ENCODE data around the gene CCDC102A. TPM values are rescaled to one million over a fixed set of nuclear protein-coding genes. Genes with fewer than 3 reads are reported as not detected.

The CCDC102A gene
- polyA plus RNA-seq, 3 donors: not detected

DNA sequence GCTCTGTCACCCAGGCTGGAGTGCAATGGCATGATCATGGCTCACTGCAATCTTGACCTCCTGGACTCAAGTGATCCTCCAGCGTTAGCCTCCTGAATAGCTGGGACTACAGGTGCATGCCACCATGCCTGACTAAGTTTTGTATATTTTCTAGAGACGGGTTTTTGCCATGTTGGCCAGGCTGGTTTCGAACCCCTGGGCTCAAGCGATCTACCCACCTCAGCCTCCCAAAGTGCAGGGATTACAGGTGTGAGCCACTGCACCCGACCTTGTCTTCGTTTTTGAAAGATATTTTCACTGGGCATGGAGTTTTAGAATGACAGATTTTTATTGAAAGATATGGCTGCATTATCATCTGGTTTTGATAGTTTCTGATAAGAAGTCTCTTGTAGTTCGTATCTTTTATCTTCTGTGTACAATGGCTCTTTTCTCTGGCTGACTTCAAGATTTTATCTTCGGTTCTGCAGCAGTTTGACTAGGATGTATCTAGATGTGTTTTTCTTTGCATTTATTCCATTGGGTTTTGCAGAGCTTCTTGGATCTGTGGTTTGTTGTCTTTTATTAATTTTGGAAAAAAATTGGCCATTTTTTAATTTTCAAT is 20.7 kb upstream of the CCDC102A start:
- WGBS (ENCODE audit: insufficient coverage): 93% methylated on average over 3 of the region's 8 CpGs
- no peak overlapping the region for H2AFZ ChIP-seq (ENCODE audit: insufficient read depth, low read depth, low read length, poor library complexity, severe bottlenecking)
- no peak for DNase-seq
- H4K20me1 ChIP-seq (ENCODE audit: insufficient read depth, low read length): no peaks in the 10 kb centered on the region
- no peaks in the 10 kb centered on the region for H3K79me2 ChIP-seq (ENCODE audit: insufficient read depth, low read length)
- H3K4me2 ChIP-seq (replicated peaks; ENCODE audit: extremely low read depth, low read length, poor library complexity, severe bottlenecking): no peak overlapping the region
- H3K36me3 ChIP-seq (replicated peaks in 1 of 2; ENCODE audit: control insufficient read depth in 1 of 2, insufficient read depth in 2 of 2, low read length in 2 of 2): no peaks in the 10 kb centered on the region
- Mint-ChIP-seq H3K4me1 (no peaks in the 10 kb centered on the region), H3K27ac (no peak overlapping the region), H3K36me3 (peaks cover 5 to 21% of the 10 kb centered on the region in 2 donors), H3K9me3 (peaks cover 22 to 46% (median 35%) of the 10 kb centered on the region in 7 donors), H3K27me3 (ENCODE audit: low read depth in 3 of 3) (peaks cover 5 to 26% (median 17%) of the 10 kb centered on the region in 3 donors), H3K4me3 (peak overlapping the region in 1 of 2 donors; percentile 54)
- no peak overlapping the region for H3K4me3 ChIP-seq (replicated peaks in 1 of 3; ENCODE audit: low read depth in 2 of 3, low read length in 3 of 3)
- TF ChIP-seq CTCF (IDR thresholded peaks at IDR 0.05): no peak
- no peak overlapping the region for H3K9ac ChIP-seq (ENCODE audit: insufficient read depth, low read length, poor library complexity, severe bottlenecking)
- H3K27ac ChIP-seq (ENCODE audit: low read depth in 1 of 2, low read length in 2 of 2): no peak overlapping the region
- H3K4me1 ChIP-seq (ENCODE audit: control insufficient read depth in 1 of 2, insufficient read depth in 2 of 2, low read length in 2 of 2): no peaks in the 10 kb centered on the region
- peaks cover 2 to 5% of the 10 kb centered on the region in 2 donors for H3K27me3 ChIP-seq (ENCODE audit: control insufficient read depth in 2 of 2, insufficient read depth in 2 of 2, low read length in 2 of 2)
- intact Hi-C loops (cut with micrococcal nuclease): no loop called here
- peaks cover 26 to 29% of the 10 kb centered on the region in 2 donors for H3K9me3 ChIP-seq (replicated peaks in 1 of 2; ENCODE audit: control insufficient read depth in 1 of 2, insufficient read depth in 1 of 2, low read length in 2 of 2)

DNA sequence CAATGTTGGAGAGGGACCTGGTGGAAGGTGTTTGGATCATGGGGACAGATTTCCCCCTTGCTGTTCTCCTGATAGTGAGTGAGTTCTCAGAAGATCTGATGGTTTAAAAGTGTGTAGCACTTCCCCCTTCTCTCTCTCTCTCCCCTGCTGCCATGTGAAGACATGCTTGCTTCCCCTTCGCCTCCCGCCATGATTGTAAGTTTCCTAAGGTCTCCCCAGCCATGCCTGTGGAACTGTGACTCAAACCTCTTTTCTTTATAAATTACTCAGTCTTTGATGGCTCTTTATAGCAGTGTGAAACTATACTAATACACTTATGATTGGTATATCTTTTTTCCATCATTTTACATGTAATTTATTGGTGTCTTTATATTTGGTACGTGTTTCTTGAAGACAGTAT is 19.5 kb upstream of the CCDC102A start:
- Mint-ChIP-seq H3K4me3 (no peak overlapping the region), H3K9me3 (peaks cover 17 to 40% (median 32%) of the 10 kb centered on the region in 7 donors), H3K4me1 (no peaks in the 10 kb centered on the region), H3K36me3 (peaks cover 8 to 21% of the 10 kb centered on the region in 2 donors), H3K27me3 (ENCODE audit: low read depth in 3 of 3) (peaks cover 2 to 31% (median 17%) of the 10 kb centered on the region in 3 donors), H3K27ac (peak overlapping the region in 1 of 7 donors; percentile 60)
- no peaks in the 10 kb centered on the region for H3K79me2 ChIP-seq (ENCODE audit: insufficient read depth, low read length)
- H4K20me1 ChIP-seq (ENCODE audit: insufficient read depth, low read length): no peaks in the 10 kb centered on the region
- no peak overlapping the region for H3K9ac ChIP-seq (ENCODE audit: insufficient read depth, low read length, poor library complexity, severe bottlenecking)
- H3K36me3 ChIP-seq (replicated peaks in 1 of 2; ENCODE audit: control insufficient read depth in 1 of 2, insufficient read depth in 2 of 2, low read length in 2 of 2): no peaks in the 10 kb centered on the region
- H3K4me3 ChIP-seq (replicated peaks in 1 of 3; ENCODE audit: low read depth in 2 of 3, low read length in 3 of 3): no peak overlapping the region
- no peak for DNase-seq
- no peaks in the 10 kb centered on the region for H3K4me1 ChIP-seq (ENCODE audit: control insufficient read depth in 1 of 2, insufficient read depth in 2 of 2, low read length in 2 of 2)
- H3K4me2 ChIP-seq (replicated peaks; ENCODE audit: extremely low read depth, low read length, poor library complexity, severe bottlenecking): no peak overlapping the region
- no peak for TF ChIP-seq CTCF (IDR thresholded peaks at IDR 0.05)
- peaks cover 9 to 12% of the 10 kb centered on the region in 2 donors for H3K27me3 ChIP-seq (ENCODE audit: control insufficient read depth in 2 of 2, insufficient read depth in 2 of 2, low read length in 2 of 2)
- peaks cover 14 to 22% of the 10 kb centered on the region in 2 donors for H3K9me3 ChIP-seq (replicated peaks in 1 of 2; ENCODE audit: control insufficient read depth in 1 of 2, insufficient read depth in 1 of 2, low read length in 2 of 2)
- H3K27ac ChIP-seq (ENCODE audit: low read depth in 1 of 2, low read length in 2 of 2): no peak overlapping the region
- no CpG with 5 or more reads among the region's 3 CpGs for WGBS (ENCODE audit: insufficient coverage)
- H2AFZ ChIP-seq (ENCODE audit: insufficient read depth, low read depth, low read length, poor library complexity, severe bottlenecking): no peak overlapping the region
- intact Hi-C loops (cut with micrococcal nuclease): no loop called here
